ENCODE measurements around the gene NRTN. TPM values are rescaled to one million over a fixed set of nuclear protein-coding genes. Genes with fewer than 3 reads are reported as not detected.

NRTN gene
- total and polyA plus RNA-seq, 2 of the 4 experiments (the other 2 are of a cell fraction): 0.17 to 0.18 TPM

- Histone ChIP-seq H3K36me3 (ENCODE audit: control insufficient read depth, insufficient read depth, low read length) (no peaks in the 10 kb centered on the region), H3K14ac (replicated peaks; ENCODE audit: low read depth, low read length) (no peak overlapping the region), H3K56ac (ENCODE audit: extremely low read depth, insufficient read depth, low read length) (no peak overlapping the region), H2BK120ac (ENCODE audit: low read depth, low read length) (no peak overlapping the region), H3K9me3 (ENCODE audit: control insufficient read depth, insufficient read depth, low read length) (no peaks in the 10 kb centered on the region), H3K27me3 (ENCODE audit: control insufficient read depth, insufficient read depth, low read length) (peaks cover 18% of the 10 kb centered on the region), H3K4me1 (ENCODE audit: control insufficient read depth, insufficient read depth, low read length) (no peaks in the 10 kb centered on the region), H4K91ac (ENCODE audit: insufficient read depth, low read depth, low read length) (no peak overlapping the region), H2BK20ac (ENCODE audit: low read depth, low read length) (no peak overlapping the region), H4K5ac (ENCODE audit: low read depth, low read length) (no peak overlapping the region), H3K23ac (ENCODE audit: low read depth, low read length) (no peak overlapping the region), H2BK5ac (ENCODE audit: low read depth, low read length, poor library complexity, severe bottlenecking) (no peak overlapping the region), H2AK5ac (ENCODE audit: low read depth, low read length) (no peak overlapping the region), H3K27ac (ENCODE audit: insufficient read depth, low read length) (no peak overlapping the region), H3K4me3 (ENCODE audit: insufficient read depth, low read depth, low read length) (no peak overlapping the region), H3K79me1 (ENCODE audit: low read depth in 1 of 2, low read length in 2 of 2) (no peaks in the 10 kb centered on the region), H3K4ac (ENCODE audit: low read depth, low read length) (no peak overlapping the region), H2AK9ac (replicated peaks; ENCODE audit: low read depth, low read length, poor library complexity) (no peak overlapping the region), H4K8ac (ENCODE audit: low read depth in 2 of 2, low read length in 2 of 2) (no peak overlapping the region), H3K9ac (ENCODE audit: low read depth, low read length) (no peak overlapping the region), H2BK15ac (ENCODE audit: low read depth, low read length) (no peak overlapping the region), H4K20me1 (ENCODE audit: insufficient read depth, low read length) (no peaks in the 10 kb centered on the region), H2AFZ (replicated peaks; ENCODE audit: low read length, poor library complexity) (no peak overlapping the region), H3K18ac (ENCODE audit: low read depth, low read length) (no peak overlapping the region), H3K4me2 (ENCODE audit: low read depth, low read length) (no peak overlapping the region), H3K9me1 (ENCODE audit: insufficient read depth, low read length) (no peaks in the 10 kb centered on the region)
- ChIA-PET CTCF (interaction anchor here (0.6 kb wide), 1 partner anchor 30 kb away, joined by 7 read pairs; no protein-coding TSS in a partner anchor), POLR2A (ENCODE audit: unreplicated experiment) (no interaction called here)
- intact Hi-C loops (cut with micrococcal nuclease): loop anchor here (10.0 kb wide), 1 partner anchor 156 kb away; no protein-coding TSS in a partner anchor
- dilution Hi-C loops (cut with HindIII; ENCODE audit: low sequenced_read_pairs, unreplicated experiment): no loop called here
- DNase-seq: no peak
- ATAC-seq (ENCODE audit: low read depth): no peak
- TF ChIP-seq POLR2A (IDR thresholded peaks at IDR 0.05; ENCODE audit: low read depth, low read length): no peak
- TF ChIP-seq CEBPB (IDR thresholded peaks at IDR 0.05; ENCODE audit: low read depth, low read length): peak; percentile 27; the same call in 1 of the 2 replicates
- no peak for TF ChIP-seq RFX5 (IDR thresholded peaks at IDR 0.05; ENCODE audit: low read depth, low read length)
- no peak for TF ChIP-seq MXI1 (IDR thresholded peaks at IDR 0.05; ENCODE audit: borderline replicate concordance, low read depth, low read length)
- no peak for TF ChIP-seq RCOR1 (IDR thresholded peaks at IDR 0.05; ENCODE audit: insufficient replicate concordance, low read length)
- no peak for TF ChIP-seq RAD21 (IDR thresholded peaks at IDR 0.05; ENCODE audit: low read length)
- BruUV-seq (replicated peaks): no TSS peak
- in situ Hi-C loops (cut with MboI; ENCODE audit: low sequenced_read_pairs): loop anchor here (10.0 kb wide), 1 partner anchor 216 kb away; no protein-coding TSS in a partner anchor
- 96% methylated on average over 3 of the region's 9 CpGs; no CpG with 5 or more reads in 1 of the 2 experiments for WGBS, 2 experiments (ENCODE audit: extremely low coverage in 2 of 2, insufficient read length in 1 of 2)
Measured at GRCh38 chr19:5809053-5809452, 4.2 kb downstream of the NRTN start.

Data from IMR-90 (cell line).